HCT116 (cell line): Measurements from ENCODE around the gene CACNG1.

Experiments
- ELF1 ChIP-seq: IDR thresholded peaks from 2 replicates; pipeline ENCODE4 v1.6.1; 2012; ENCODE audit warnings: low read depth, borderline replicate concordance
- EZH2 ChIP-seq: fragments of 200-600 bp; sonication (generic); IDR thresholded peaks from 2 replicates; pipeline ENCODE4 v1.6.1; 2017; ENCODE audit warnings: antibody characterized with exemption, mixed run types
- FOSL1 ChIP-seq: IDR thresholded peaks from 2 replicates; pipeline ENCODE4 v1.6.1; 2012; ENCODE audit warnings: low read depth
- POLR2A ChIP-seq: IDR thresholded peaks from 2 replicates; pipeline ENCODE4 v1.7.0; 2011; ENCODE audit warnings: borderline replicate concordance; ENCODE audit not compliant: insufficient read depth, insufficient read length; ENCODE audit errors: extremely low read depth
- POLR2AphosphoS5 ChIP-seq: IDR thresholded peaks from 2 replicates; pipeline ENCODE4 v1.6.1; 2011; ENCODE audit warnings: mild to moderate bottlenecking, low read depth, low read length, moderate library complexity
- RAD21 ChIP-seq: IDR thresholded peaks from 2 replicates; pipeline ENCODE4 v1.6.1; 2012; ENCODE audit warnings: low read depth, mild to moderate bottlenecking
- SIN3A ChIP-seq: IDR thresholded peaks from 2 replicates; pipeline ENCODE4 v1.6.1; 2012; ENCODE audit warnings: low read depth
- TCF7L2 ChIP-seq: IDR thresholded peaks from 2 replicates; pipeline ENCODE4 v1.7.0; 2011; ENCODE audit warnings: borderline replicate concordance, inconsistent platforms; ENCODE audit not compliant: insufficient read depth, insufficient read length; ENCODE audit errors: extremely low read depth
- ZFX ChIP-seq: fragments of 450-650 bp; IDR thresholded peaks from 2 replicates; pipeline ENCODE4 v1.6.1; 2017
- ZNF274 ChIP-seq: fragments of 200-500 bp; sonication (Bioruptor generic); IDR thresholded peaks from 2 replicates; pipeline ENCODE4 v1.6.1; 2014; ENCODE audit warnings: mild to moderate bottlenecking, low read depth, low read length, inconsistent platforms
- TF ChIP-seq, protein P1 (sequence below), 3 experiments: fragments of 200-600 bp in 1 of 3; sonication (generic) in 1 of 3; IDR thresholded peaks in 2 of 3; conservative IDR thresholded peaks in 1 of 3; 2 replicates each; pipeline ENCODE4 v1.5.1; 2012 to 2017; ENCODE audit warnings: low read depth in 2 of 3, low read length in 2 of 3, antibody characterized with exemption in 1 of 3, borderline replicate concordance in 1 of 3, control low read depth in 1 of 3, mild to moderate bottlenecking in 1 of 3, mixed read lengths in 1 of 3, mixed run types in 1 of 3, moderate library complexity in 1 of 3; ENCODE audit not compliant: insufficient read depth in 1 of 3
- TF ChIP-seq, protein P2 (sequence below): IDR thresholded peaks from 2 replicates; pipeline ENCODE4 v1.6.1; 2012; ENCODE audit warnings: low read depth

DNA sequence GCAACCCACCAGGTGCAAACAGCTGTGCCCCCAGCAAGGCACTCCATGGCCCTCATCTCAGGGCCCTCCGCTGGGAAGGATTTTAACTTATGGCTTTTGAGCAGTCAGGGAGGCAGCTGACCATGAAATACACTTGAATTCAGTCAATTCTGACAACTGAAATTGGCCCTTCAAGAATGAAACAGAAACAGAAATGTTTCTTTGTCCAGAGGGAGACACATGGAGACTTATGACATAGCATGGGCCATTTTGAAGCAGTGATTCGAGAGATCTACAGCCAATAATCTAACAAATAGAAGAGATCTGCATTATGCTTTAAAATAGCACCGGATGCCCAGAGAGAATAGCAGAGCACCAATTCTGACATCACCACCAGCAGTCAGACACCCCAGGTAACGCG is 7.5 kb downstream of the CACNG1 start:
- TF ChIP-seq, protein P1, sequence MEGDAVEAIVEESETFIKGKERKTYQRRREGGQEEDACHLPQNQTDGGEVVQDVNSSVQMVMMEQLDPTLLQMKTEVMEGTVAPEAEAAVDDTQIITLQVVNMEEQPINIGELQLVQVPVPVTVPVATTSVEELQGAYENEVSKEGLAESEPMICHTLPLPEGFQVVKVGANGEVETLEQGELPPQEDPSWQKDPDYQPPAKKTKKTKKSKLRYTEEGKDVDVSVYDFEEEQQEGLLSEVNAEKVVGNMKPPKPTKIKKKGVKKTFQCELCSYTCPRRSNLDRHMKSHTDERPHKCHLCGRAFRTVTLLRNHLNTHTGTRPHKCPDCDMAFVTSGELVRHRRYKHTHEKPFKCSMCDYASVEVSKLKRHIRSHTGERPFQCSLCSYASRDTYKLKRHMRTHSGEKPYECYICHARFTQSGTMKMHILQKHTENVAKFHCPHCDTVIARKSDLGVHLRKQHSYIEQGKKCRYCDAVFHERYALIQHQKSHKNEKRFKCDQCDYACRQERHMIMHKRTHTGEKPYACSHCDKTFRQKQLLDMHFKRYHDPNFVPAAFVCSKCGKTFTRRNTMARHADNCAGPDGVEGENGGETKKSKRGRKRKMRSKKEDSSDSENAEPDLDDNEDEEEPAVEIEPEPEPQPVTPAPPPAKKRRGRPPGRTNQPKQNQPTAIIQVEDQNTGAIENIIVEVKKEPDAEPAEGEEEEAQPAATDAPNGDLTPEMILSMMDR (IDR thresholded peaks at IDR 0.05 in 2 of 3, conservative IDR thresholded peaks at IDR 0.05 in 1 of 3; ENCODE audit: borderline replicate concordance in 1 of 3, insufficient read depth in 1 of 3, low read depth in 2 of 3, low read length in 2 of 3): no peak
- TF ChIP-seq ZNF274 (no peak), SIN3A (no peak), POLR2A (no peak), RAD21 (no peak), TCF7L2 (no peak), ELF1 (no peak), POLR2AphosphoS5 (no peak), FOSL1 (no peak), EZH2 (no peak), ZFX (no peak)
- TF ChIP-seq, protein P2, sequence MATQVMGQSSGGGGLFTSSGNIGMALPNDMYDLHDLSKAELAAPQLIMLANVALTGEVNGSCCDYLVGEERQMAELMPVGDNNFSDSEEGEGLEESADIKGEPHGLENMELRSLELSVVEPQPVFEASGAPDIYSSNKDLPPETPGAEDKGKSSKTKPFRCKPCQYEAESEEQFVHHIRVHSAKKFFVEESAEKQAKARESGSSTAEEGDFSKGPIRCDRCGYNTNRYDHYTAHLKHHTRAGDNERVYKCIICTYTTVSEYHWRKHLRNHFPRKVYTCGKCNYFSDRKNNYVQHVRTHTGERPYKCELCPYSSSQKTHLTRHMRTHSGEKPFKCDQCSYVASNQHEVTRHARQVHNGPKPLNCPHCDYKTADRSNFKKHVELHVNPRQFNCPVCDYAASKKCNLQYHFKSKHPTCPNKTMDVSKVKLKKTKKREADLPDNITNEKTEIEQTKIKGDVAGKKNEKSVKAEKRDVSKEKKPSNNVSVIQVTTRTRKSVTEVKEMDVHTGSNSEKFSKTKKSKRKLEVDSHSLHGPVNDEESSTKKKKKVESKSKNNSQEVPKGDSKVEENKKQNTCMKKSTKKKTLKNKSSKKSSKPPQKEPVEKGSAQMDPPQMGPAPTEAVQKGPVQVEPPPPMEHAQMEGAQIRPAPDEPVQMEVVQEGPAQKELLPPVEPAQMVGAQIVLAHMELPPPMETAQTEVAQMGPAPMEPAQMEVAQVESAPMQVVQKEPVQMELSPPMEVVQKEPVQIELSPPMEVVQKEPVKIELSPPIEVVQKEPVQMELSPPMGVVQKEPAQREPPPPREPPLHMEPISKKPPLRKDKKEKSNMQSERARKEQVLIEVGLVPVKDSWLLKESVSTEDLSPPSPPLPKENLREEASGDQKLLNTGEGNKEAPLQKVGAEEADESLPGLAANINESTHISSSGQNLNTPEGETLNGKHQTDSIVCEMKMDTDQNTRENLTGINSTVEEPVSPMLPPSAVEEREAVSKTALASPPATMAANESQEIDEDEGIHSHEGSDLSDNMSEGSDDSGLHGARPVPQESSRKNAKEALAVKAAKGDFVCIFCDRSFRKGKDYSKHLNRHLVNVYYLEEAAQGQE: no peak
